ENCODE measurements around the gene PDE3B. TPM values are rescaled to one million over a fixed set of nuclear protein-coding genes. Genes with fewer than 3 reads are reported as not detected.

PDE3B gene
- total RNA-seq, 2 donors from 2014 or later = 17.4 to 64.6 TPM

DNA sequence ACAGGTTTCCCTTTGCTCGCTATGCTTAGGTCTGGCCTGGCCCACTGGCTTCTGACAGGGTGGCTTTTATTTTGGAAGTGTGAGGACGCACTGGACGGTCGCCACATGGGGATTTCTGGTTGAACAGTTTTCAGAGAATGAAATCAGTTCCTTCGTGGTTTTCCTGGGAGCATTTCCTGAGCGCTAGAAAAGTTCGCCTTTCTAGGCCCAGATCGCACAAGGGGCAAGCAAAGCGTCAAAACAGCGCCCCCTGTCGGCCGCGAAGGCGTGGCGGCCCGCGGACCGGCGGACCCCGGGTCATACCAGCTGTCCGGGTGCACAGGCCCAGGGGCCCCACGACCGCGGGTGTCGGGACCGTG, 261.1 kb downstream of the PDE3B start:
- peak; percentile 85 to 90 (median 88) for DNase-seq
- intact Hi-C loops (cut with DNase I) = loop anchor here (5.0 to 10.0 kb wide), 2 partner anchors 110 to 367 kb away; no protein-coding TSS in a partner anchor
- Histone ChIP-seq H3K27me3 (no peaks in the 10 kb centered on the region), H3K4me3 (peak overlapping the region; percentile 10 to 33), H3K4me1 (peaks cover 40% of the 10 kb centered on the region), H3K36me3 (replicated peaks in 1 of 2; ENCODE audit: insufficient read depth in 1 of 2, low read depth in 2 of 2) (no peaks in the 10 kb centered on the region), H3K27ac (peak overlapping the region; percentile 71 to 92 (median 85)), H3K9me3 (no peaks in the 10 kb centered on the region)
- TF ChIP-seq POLR2A (IDR thresholded peaks at IDR 0.05) = no peak
- TF ChIP-seq, protein P1, sequence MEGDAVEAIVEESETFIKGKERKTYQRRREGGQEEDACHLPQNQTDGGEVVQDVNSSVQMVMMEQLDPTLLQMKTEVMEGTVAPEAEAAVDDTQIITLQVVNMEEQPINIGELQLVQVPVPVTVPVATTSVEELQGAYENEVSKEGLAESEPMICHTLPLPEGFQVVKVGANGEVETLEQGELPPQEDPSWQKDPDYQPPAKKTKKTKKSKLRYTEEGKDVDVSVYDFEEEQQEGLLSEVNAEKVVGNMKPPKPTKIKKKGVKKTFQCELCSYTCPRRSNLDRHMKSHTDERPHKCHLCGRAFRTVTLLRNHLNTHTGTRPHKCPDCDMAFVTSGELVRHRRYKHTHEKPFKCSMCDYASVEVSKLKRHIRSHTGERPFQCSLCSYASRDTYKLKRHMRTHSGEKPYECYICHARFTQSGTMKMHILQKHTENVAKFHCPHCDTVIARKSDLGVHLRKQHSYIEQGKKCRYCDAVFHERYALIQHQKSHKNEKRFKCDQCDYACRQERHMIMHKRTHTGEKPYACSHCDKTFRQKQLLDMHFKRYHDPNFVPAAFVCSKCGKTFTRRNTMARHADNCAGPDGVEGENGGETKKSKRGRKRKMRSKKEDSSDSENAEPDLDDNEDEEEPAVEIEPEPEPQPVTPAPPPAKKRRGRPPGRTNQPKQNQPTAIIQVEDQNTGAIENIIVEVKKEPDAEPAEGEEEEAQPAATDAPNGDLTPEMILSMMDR (IDR thresholded peaks at IDR 0.05) = peak; percentile 79 to 94 (median 90)
- 4 to 7% methylated on average over 22 to 26 of the region's 26 CpGs for WGBS, 2 donors
- peak; percentile 74 for ATAC-seq

DNA sequence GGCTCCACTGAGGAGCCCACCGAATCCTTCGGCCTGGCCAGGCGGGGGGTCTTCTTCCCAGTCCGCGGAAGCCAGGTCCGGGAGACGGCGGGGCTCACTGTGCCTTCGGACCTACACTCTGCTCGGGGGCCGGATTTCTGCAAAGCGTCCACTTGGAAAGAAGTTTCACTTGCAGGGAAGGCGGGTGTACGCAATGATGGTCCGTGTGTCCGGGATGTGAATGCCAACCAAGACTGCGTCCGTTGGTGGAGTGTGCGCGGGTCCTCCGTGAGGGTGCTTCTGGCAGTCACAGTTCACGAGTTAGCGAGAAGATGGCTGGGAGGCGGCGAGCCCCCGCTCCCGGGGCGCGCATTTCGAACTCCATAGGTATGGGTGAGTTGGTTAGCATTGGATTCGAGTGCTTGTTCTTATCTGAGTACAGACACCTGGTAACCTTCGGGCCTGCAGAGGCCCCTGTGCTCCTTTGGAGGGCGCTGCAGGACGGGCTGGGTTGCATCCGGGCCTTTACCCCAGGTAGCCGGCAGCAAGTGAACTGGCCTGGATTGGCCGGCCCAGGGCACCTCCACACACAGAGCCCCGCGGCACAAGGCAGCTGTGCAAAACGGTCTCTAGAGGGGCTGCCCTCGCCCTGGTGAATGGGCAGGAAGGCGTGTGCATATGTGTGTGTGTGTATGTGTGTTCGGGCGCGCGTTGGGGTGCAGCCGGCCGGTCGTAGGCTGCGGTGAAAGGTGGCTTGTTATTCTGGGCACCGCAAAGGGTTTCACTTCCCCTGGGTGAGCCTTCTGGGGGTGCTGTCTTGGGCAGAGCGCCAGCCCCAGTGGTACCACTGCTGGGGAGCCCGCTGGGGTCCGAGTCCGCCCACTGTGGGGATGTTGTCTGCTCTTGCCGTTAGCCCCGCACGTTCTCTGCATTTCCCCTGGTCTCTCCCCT, 261.8 kb downstream of the PDE3B start:
- TF ChIP-seq POLR2A (IDR thresholded peaks at IDR 0.05) = peak; percentile 11 to 79 (median 70)
- TF ChIP-seq, protein P1 (IDR thresholded peaks at IDR 0.05) = peak in 6 of 7 experiments; percentile 27 to 82 (median 60)
- Histone ChIP-seq H3K4me3 (peak overlapping the region; percentile 10 to 33), H3K27ac (peak overlapping the region; percentile 71 to 92 (median 85)), H3K4me1 (peaks cover 40% of the 10 kb centered on the region), H3K9me3 (no peaks in the 10 kb centered on the region), H3K27me3 (no peaks in the 10 kb centered on the region), H3K36me3 (replicated peaks in 1 of 2; ENCODE audit: insufficient read depth in 1 of 2, low read depth in 2 of 2) (no peaks in the 10 kb centered on the region)
- intact Hi-C loops (cut with DNase I) = loop anchor here (5.0 to 10.0 kb wide), 2 partner anchors 111 to 368 kb away; no protein-coding TSS in a partner anchor
- WGBS, 2 donors = 1 to 5% methylated on average over 11 to 53 of the region's 58 CpGs
- ATAC-seq = peak; percentile 89
- DNase-seq = peak; percentile 85 to 89 (median 86)

DNA sequence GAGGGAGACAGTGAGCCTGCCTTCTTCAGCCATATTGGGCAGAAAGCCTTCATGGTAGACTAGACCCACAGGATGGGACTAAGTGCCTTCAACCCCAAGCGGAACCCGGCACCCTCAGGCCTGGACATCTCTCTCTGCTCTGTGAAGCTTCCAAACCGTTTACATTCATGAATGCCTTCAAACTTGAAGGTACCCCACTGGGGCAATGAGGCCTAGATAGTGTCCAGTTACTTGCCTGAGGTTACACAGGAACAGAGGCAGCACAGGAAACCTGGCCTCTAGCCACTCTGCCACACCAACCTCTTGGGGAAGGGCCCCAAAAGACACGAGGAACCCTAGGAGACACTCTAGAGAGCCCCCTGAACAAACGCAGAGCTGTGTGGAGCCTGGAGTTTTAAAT, 263.0 kb downstream of the PDE3B start:
- TF ChIP-seq POLR2A (IDR thresholded peaks at IDR 0.05) = no peak
- TF ChIP-seq, protein P1 (IDR thresholded peaks at IDR 0.05) = no peak

DNA sequence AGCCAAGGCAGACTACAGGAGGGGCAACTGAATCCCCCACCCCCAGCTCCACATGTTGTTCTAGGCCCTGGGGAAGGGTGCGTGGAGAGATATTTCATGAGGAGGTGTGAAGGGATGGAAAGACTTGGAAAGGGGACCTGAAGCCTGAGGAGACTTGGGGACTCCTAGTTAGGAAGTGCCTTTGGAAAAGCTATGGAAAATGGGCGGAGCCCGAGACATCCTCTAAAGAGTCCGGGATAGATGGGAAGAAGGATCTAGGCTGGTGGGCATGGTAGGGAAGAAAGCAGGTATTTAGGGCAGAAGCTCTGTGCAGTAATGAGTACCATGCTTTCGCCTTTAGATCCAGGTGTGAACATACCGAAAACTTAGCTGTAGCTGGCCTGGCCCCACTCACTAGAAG, 263.4 kb downstream of the PDE3B start:
- DNase-seq = no peak
- H3K4me3 ChIP-seq = no peak overlapping the region
- no peaks in the 10 kb centered on the region for H3K27me3 ChIP-seq
- H3K4me1 ChIP-seq = peaks cover 40% of the 10 kb centered on the region
- H3K36me3 ChIP-seq (replicated peaks in 1 of 2; ENCODE audit: insufficient read depth in 1 of 2, low read depth in 2 of 2) = no peaks in the 10 kb centered on the region
- no peaks in the 10 kb centered on the region for H3K9me3 ChIP-seq
- peak overlapping the region in 2 of 4 donors; percentile 29 to 85 for H3K27ac ChIP-seq
- no peak for TF ChIP-seq POLR2A (IDR thresholded peaks at IDR 0.05)
- TF ChIP-seq, protein P1 (IDR thresholded peaks at IDR 0.05) = no peak
- intact Hi-C loops (cut with DNase I) = loop anchor here (5.0 to 10.0 kb wide), 2 partner anchors 112 to 370 kb away; no protein-coding TSS in a partner anchor
- WGBS, 2 donors = 81 to 89% methylated on average over 6 of the region's 6 CpGs
- no peak for ATAC-seq

More for the DNA sequence above, 263.0 kb downstream of the PDE3B start:
- Histone ChIP-seq H3K4me3 (no peak overlapping the region), H3K36me3 (replicated peaks in 1 of 2; ENCODE audit: insufficient read depth in 1 of 2, low read depth in 2 of 2) (no peaks in the 10 kb centered on the region), H3K27ac (peak overlapping the region in 2 of 4 donors; percentile 29 to 85), H3K4me1 (peaks cover 40% of the 10 kb centered on the region), H3K27me3 (no peaks in the 10 kb centered on the region), H3K9me3 (no peaks in the 10 kb centered on the region)
- DNase-seq = peak in 1 of 4 donors; percentile 6
- intact Hi-C loops (cut with DNase I) = loop anchor here (5.0 to 10.0 kb wide), 2 partner anchors 112 to 369 kb away; no protein-coding TSS in a partner anchor
- 81 to 94% methylated on average over 3 to 5 of the region's 5 CpGs for WGBS, 2 donors
- ATAC-seq = no peak
